H9 (cell line): Measurements from ENCODE around the gene CRK. TPM values are rescaled to one million over a fixed set of nuclear protein-coding genes. Genes with fewer than 3 reads are reported as not detected.

ENCODE experiments used
- DNase-seq: peaks from one replicate; pipeline ENCODE4 v3.0.0-alpha.2; 2017
- H2AFZ ChIP-seq: one replicate; pipeline ENCODE4 v1.6.1; 2013; ENCODE audit warnings: mild to moderate bottlenecking, low read length, control low read depth, moderate library complexity
- H2AK5ac ChIP-seq: 2 replicates; pipeline ENCODE4 v1.6.1; 2013; ENCODE audit warnings: low read length, control low read depth, mixed read lengths; ENCODE audit not compliant: insufficient read length
- H2BK120ac ChIP-seq: one replicate; pipeline ENCODE4 v1.6.1; 2013; ENCODE audit warnings: low read depth, mild to moderate bottlenecking, low read length, control low read depth, inconsistent platforms; ENCODE audit not compliant: poor library complexity, severe bottlenecking
- H2BK12ac ChIP-seq: 2 replicates; pipeline ENCODE4 v1.6.1; 2013; ENCODE audit warnings: low read length, control low read depth, mixed read lengths, low read depth; ENCODE audit not compliant: insufficient read length
- H2BK15ac ChIP-seq: 2 replicates; pipeline ENCODE4 v1.6.1; 2013; ENCODE audit warnings: low read depth, low read length, control low read depth
- H2BK20ac ChIP-seq: one replicate; pipeline ENCODE4 v1.6.1; 2013; ENCODE audit warnings: low read depth, mild to moderate bottlenecking, low read length, control low read depth, inconsistent platforms; ENCODE audit not compliant: poor library complexity, severe bottlenecking
- H2BK5ac ChIP-seq: 2 replicates; pipeline ENCODE4 v1.6.1; 2013; ENCODE audit warnings: low read length, control low read depth, mixed read lengths; ENCODE audit not compliant: insufficient read length
- H3K14ac ChIP-seq: 2 replicates; pipeline ENCODE4 v1.6.1; 2013; ENCODE audit warnings: low read length, control low read depth; ENCODE audit not compliant: insufficient read depth
- H3K18ac ChIP-seq: 2 replicates; pipeline ENCODE4 v1.6.1; 2013; ENCODE audit warnings: low read depth, mild to moderate bottlenecking, mixed read lengths, low read length, control low read depth; ENCODE audit not compliant: insufficient read length
- H3K23ac ChIP-seq: 2 replicates; pipeline ENCODE4 v1.6.1; 2013; ENCODE audit warnings: low read length, control low read depth, mixed read lengths, low read depth; ENCODE audit not compliant: insufficient read length
- H3K23me2 ChIP-seq: 2 replicates; pipeline ENCODE4 v1.6.1; 2013; ENCODE audit warnings: low read depth, mild to moderate bottlenecking, mixed read lengths, low read length, control low read depth; ENCODE audit not compliant: insufficient read length, poor library complexity, severe bottlenecking
- H3K27ac ChIP-seq: 2 replicates; pipeline ENCODE4 v1.5.1; 2013; ENCODE audit warnings: low read length, control low read depth, mixed read lengths, low read depth; ENCODE audit not compliant: insufficient read length
- H3K27me3 ChIP-seq: 2 replicates; pipeline ENCODE4 v1.6.1; 2013; ENCODE audit warnings: low read length, control low read depth, inconsistent platforms; ENCODE audit not compliant: insufficient read depth
- H3K4ac ChIP-seq: 2 replicates; pipeline ENCODE4 v1.6.1; 2013; ENCODE audit warnings: low read depth, mild to moderate bottlenecking, control low read depth, inconsistent platforms, low read length, moderate library complexity
- H3K4me1 ChIP-seq: 2 replicates; pipeline ENCODE4 v1.6.1; 2013; ENCODE audit warnings: low read length, control low read depth, inconsistent platforms; ENCODE audit not compliant: insufficient read depth
- H3K4me2 ChIP-seq: 2 replicates; pipeline ENCODE4 v1.6.1; 2013; ENCODE audit warnings: low read length, control low read depth, mixed read lengths; ENCODE audit not compliant: insufficient read length, insufficient read depth
- H3K56ac ChIP-seq: 2 replicates; pipeline ENCODE4 v1.6.1; 2013; ENCODE audit warnings: low read depth, mild to moderate bottlenecking, mixed read lengths, low read length, control low read depth; ENCODE audit not compliant: insufficient read length
- H3K79me1 ChIP-seq: 2 replicates; pipeline ENCODE4 v1.6.1; 2013; ENCODE audit warnings: low read depth, mild to moderate bottlenecking, moderate library complexity, low read length, control low read depth, inconsistent platforms; ENCODE audit not compliant: insufficient read depth, poor library complexity, severe bottlenecking
- H3K79me2 ChIP-seq: 2 replicates; pipeline ENCODE4 v1.6.1; 2013; ENCODE audit warnings: low read length, control low read depth, inconsistent platforms; ENCODE audit not compliant: insufficient read depth
- H3K9ac ChIP-seq: 2 replicates; pipeline ENCODE4 v1.6.1; 2013; ENCODE audit warnings: low read length, control low read depth, mixed read lengths; ENCODE audit not compliant: insufficient read length; ENCODE audit errors: extremely low read depth
- H3K9me3 ChIP-seq: one replicate; pipeline ENCODE4 v1.6.1; 2013; ENCODE audit warnings: low read depth, low read length, inconsistent platforms; ENCODE audit not compliant: control insufficient read depth
- H3T11ph ChIP-seq: one replicate; pipeline ENCODE4 v1.6.1; 2013; ENCODE audit warnings: mild to moderate bottlenecking, low read length, control low read depth, inconsistent platforms
- H4K20me1 ChIP-seq: one replicate; pipeline ENCODE4 v1.6.1; 2013; ENCODE audit not compliant: control insufficient read depth, insufficient read length, insufficient read depth
- H4K5ac ChIP-seq: 2 replicates; pipeline ENCODE4 v1.6.1; 2013; ENCODE audit warnings: low read depth, mild to moderate bottlenecking, mixed read lengths, low read length, control low read depth; ENCODE audit not compliant: insufficient read length
- H4K8ac ChIP-seq: replicated peaks from 2 replicates; pipeline ENCODE4 v1.6.1; 2013; ENCODE audit warnings: low read length, control low read depth, mixed read lengths, low read depth; ENCODE audit not compliant: insufficient read length
- H4K91ac ChIP-seq: 2 replicates; pipeline ENCODE4 v1.6.1; 2013; ENCODE audit warnings: low read depth, mild to moderate bottlenecking, moderate library complexity, mixed read lengths, low read length, control low read depth; ENCODE audit not compliant: insufficient read length
- H3K27ac Mint-ChIP-seq, 3 experiments: 2 replicates in 2 of 3; 3 replicates in 1 of 3; pipeline ENCODE4 v1.8.0; 2020 to 2021; ENCODE audit warnings: mixed read lengths in 3 of 3, mild to moderate bottlenecking in 1 of 3, moderate library complexity in 1 of 3
- H3K27me3 Mint-ChIP-seq: 2 replicates; pipeline ENCODE4 v1.8.0; 2021; ENCODE audit warnings: low read depth, mild to moderate bottlenecking, moderate library complexity, mixed read lengths
- H3K36me3 Mint-ChIP-seq, 3 experiments: 2 replicates in 2 of 3; 3 replicates in 1 of 3; pipeline ENCODE4 v1.8.0; 2020 to 2021; ENCODE audit warnings: low read depth in 3 of 3, mixed read lengths in 3 of 3; ENCODE audit not compliant: insufficient read depth in 1 of 3
- H3K4me1 Mint-ChIP-seq, 2 experiments: 2 replicates each; pipeline ENCODE4 v1.8.0; 2020; ENCODE audit warnings: mixed read lengths in 2 of 2
- H3K4me3 Mint-ChIP-seq, 2 experiments: 2 replicates in 1 of 2; 3 replicates in 1 of 2; pipeline ENCODE4 v1.8.0; 2020 to 2021; ENCODE audit warnings: mild to moderate bottlenecking in 2 of 2, mixed read lengths in 2 of 2, moderate library complexity in 1 of 2
- H3K9me3 Mint-ChIP-seq, 2 experiments: 2 replicates in 1 of 2; 3 replicates in 1 of 2; pipeline ENCODE4 v1.8.0; 2020; ENCODE audit warnings: mild to moderate bottlenecking in 2 of 2, mixed read lengths in 2 of 2, moderate library complexity in 1 of 2
- WGBS: extraction: QIAGEN DNeasy Blood & Tissue Kit; methylation state at CpG from one replicate; pipeline ENCODE4 v1.1.7; 2013; ENCODE audit warnings: missing lambda C conversion rate, low lambda C conversion rate, mixed read lengths; ENCODE audit not compliant: insufficient read length; ENCODE audit errors: extremely low coverage; 5-methylcytosine and 5-hydroxymethylcytosine counted together
- total RNA-seq: library from RNA; stranded (reverse); gene quantifications from 2 replicates; pipeline ENCODE4 v1.2.1, GENCODE V29; 2021
- TF ChIP-seq, protein P1 (sequence below): fragments of 200-600 bp; sonication (generic); conservative IDR thresholded peaks from 3 replicates; pipeline ENCODE4 v1.8.0; 2021; ENCODE audit warnings: antibody characterized with exemption, mild to moderate bottlenecking

The CRK gene
- total RNA-seq, 1 experiment from 2014 or later: 58.9 TPM

DNA sequence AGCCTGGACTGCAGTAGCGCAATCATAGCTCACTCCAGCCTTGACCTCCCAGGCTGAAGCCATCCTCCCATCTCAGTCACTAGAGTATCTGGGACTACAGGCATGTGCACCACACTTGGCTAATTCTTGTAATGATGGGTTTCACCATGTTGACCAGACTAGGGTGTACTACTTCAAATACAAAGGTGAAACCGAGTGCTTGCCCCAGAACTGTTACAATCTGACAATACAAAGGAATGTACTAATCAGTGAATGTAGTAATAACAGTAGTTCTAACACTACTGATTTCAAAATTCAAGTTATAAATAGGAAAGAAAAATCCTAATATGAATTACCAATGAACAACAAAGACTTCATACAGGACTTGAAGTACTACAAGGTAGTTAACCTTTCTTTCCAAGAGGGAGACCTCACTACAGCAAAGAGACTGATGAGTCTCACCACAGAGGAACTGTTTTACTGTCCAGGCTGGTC, 24.4 kb downstream of the CRK start:
- 0 out of 4 replicates have a peak, but pooled peaks cover 0 to 3% of the 10 kb centered on the region in 2 experiments for H3K4me1 Mint-ChIP-seq
- TF ChIP-seq, protein P1, sequence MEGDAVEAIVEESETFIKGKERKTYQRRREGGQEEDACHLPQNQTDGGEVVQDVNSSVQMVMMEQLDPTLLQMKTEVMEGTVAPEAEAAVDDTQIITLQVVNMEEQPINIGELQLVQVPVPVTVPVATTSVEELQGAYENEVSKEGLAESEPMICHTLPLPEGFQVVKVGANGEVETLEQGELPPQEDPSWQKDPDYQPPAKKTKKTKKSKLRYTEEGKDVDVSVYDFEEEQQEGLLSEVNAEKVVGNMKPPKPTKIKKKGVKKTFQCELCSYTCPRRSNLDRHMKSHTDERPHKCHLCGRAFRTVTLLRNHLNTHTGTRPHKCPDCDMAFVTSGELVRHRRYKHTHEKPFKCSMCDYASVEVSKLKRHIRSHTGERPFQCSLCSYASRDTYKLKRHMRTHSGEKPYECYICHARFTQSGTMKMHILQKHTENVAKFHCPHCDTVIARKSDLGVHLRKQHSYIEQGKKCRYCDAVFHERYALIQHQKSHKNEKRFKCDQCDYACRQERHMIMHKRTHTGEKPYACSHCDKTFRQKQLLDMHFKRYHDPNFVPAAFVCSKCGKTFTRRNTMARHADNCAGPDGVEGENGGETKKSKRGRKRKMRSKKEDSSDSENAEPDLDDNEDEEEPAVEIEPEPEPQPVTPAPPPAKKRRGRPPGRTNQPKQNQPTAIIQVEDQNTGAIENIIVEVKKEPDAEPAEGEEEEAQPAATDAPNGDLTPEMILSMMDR: no peak
- H4K5ac ChIP-seq: no peak overlapping the region

More for the DNA sequence above, 24.4 kb downstream of the CRK start:
- no peak overlapping the region for H3K4me2 ChIP-seq
- Mint-ChIP-seq H3K4me3 (no peak overlapping the region; a peak in 1 of 5 replicates), H3K36me3 (peaks cover 36 to 71% (median 64%) of the 10 kb centered on the region in 3 experiments), H3K9me3 (peaks cover 0 to 3% of the 10 kb centered on the region in 2 experiments; a peak in 1 of 5 replicates), H3K27ac (no peak overlapping the region), H3K27me3 (no peaks in the 10 kb centered on the region)
- H2AFZ ChIP-seq: no peak overlapping the region
- H3K18ac ChIP-seq: no peak overlapping the region
- H2BK15ac ChIP-seq: no peak overlapping the region
- no peak for DNase-seq
- H4K20me1 ChIP-seq: no peaks in the 10 kb centered on the region
- H3K14ac ChIP-seq: no peak overlapping the region
- H4K8ac ChIP-seq: no peak overlapping the region
- no peak overlapping the region for H3T11ph ChIP-seq
- H3K4me1 ChIP-seq: no peaks in the 10 kb centered on the region
- H3K27me3 ChIP-seq: no peaks in the 10 kb centered on the region
- WGBS: no CpG with 5 or more reads among the region's 2 CpGs
- no peak overlapping the region for H2BK5ac ChIP-seq
- H3K9me3 ChIP-seq: no peaks in the 10 kb centered on the region
- no peaks in the 10 kb centered on the region for H3K23me2 ChIP-seq
- H4K91ac ChIP-seq: no peak overlapping the region
- no peak overlapping the region for H3K4ac ChIP-seq
- H3K79me2 ChIP-seq: peaks cover 15% of the 10 kb centered on the region; the same call in 1 of the 2 replicates
- no peak overlapping the region for H2BK120ac ChIP-seq
- no peak overlapping the region for H2AK5ac ChIP-seq
- H2BK20ac ChIP-seq: no peak overlapping the region
- no peak overlapping the region for H3K23ac ChIP-seq
- no peak overlapping the region for H2BK12ac ChIP-seq
- H3K9ac ChIP-seq: no peak overlapping the region
- no peak overlapping the region for H3K27ac ChIP-seq
- peaks cover 10% of the 10 kb centered on the region for H3K79me1 ChIP-seq
- no peak overlapping the region for H3K56ac ChIP-seq
